GM12864 (cell line): ENCODE results near the gene CST7.

Experiments used
- DNase-seq: peaks from one replicate; pipeline ENCODE4 v3.0.0-alpha.2; 2011; ENCODE audit warnings: low read depth
- H3K4me3 ChIP-seq: 2 replicates; pipeline ENCODE4 v1.5.1; 2011; ENCODE audit warnings: mild to moderate bottlenecking, low read depth, low read length, control low read depth
- TF ChIP-seq, protein P1 (sequence below): IDR thresholded peaks from 2 replicates; pipeline ENCODE4 v1.5.1; 2011; ENCODE audit warnings: low read depth, mild to moderate bottlenecking, moderate library complexity, low read length, control low read depth, inconsistent platforms; ENCODE audit errors: missing control alignments

CST7 gene

DNA sequence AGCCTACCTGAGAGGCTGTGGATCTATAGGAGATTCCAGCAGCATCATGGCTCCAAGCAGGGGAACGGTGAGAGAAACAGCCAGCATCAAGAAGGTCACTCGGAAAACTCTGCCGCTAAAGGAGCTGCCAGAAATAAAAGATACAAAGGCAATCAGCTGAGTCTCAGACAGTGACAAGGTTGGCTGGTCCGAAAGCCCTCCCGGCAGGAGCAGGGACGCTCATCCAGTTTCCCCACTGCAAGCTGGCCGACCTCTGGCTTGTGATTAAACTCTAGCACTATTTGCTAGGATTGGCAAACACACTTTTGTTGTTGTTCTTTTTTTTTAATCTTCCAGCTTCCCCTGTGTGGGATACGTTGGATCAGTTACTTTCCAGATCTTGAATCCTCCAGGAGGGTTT is 34.8 kb downstream of the CST7 start:
- TF ChIP-seq, protein P1, sequence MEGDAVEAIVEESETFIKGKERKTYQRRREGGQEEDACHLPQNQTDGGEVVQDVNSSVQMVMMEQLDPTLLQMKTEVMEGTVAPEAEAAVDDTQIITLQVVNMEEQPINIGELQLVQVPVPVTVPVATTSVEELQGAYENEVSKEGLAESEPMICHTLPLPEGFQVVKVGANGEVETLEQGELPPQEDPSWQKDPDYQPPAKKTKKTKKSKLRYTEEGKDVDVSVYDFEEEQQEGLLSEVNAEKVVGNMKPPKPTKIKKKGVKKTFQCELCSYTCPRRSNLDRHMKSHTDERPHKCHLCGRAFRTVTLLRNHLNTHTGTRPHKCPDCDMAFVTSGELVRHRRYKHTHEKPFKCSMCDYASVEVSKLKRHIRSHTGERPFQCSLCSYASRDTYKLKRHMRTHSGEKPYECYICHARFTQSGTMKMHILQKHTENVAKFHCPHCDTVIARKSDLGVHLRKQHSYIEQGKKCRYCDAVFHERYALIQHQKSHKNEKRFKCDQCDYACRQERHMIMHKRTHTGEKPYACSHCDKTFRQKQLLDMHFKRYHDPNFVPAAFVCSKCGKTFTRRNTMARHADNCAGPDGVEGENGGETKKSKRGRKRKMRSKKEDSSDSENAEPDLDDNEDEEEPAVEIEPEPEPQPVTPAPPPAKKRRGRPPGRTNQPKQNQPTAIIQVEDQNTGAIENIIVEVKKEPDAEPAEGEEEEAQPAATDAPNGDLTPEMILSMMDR = no peak
- H3K4me3 ChIP-seq = no peak overlapping the region
- DNase-seq = no peak

DNA sequence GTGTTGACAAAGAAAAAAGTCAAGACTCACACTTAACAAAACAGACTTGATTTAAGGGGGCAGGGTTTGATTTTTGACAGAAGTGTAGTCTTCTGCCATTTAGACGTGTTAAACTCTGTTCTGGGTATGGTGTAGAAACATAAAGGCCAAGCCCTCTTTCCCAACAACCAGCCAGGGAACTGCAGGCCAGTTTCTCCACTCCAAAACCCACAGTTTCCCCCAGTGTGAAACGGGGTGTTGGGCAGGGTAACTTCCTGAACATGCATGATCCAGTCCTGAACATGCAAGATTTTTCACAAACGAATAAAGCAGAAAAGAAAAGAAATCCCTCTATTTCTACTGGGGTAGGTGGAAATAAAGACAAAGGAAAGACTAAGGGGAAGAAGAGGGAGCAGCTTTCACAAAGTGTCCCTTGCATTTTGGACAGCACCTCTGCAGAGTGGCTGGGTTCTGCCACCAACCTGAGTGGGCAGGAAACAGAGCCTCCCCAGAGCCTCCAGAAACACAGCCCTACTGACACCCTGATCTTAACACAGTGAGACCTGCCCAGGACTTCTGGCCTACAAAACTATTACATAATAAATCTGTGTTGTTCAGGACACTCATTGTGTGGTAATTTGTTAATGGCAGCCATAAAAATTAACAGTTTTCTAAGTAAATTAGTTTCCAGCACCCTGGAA is 36.0 kb downstream of the CST7 start:
- no peak for DNase-seq
- H3K4me3 ChIP-seq = no peak overlapping the region
- TF ChIP-seq, protein P1 = no peak

DNA sequence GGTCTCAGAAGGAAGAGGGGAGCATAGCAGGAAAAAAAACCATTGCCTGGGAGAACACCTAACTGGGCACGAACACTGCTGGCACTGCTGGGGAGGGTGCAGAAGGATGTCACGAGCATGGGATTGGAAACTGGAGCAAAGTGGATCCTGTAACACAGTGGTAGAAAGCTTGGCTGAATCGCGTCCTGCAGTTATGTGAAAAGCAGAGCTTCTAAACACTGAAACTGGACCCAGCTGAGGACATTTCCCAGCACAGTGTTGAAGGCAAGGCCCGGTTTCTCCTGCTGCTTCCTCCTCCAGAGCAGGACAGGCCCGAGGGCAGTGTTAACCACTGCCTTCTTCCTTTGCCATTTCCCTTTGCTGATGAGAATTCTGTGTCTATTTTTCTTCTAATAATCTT is 36.7 kb downstream of the CST7 start:
- TF ChIP-seq, protein P1 = no peak
- DNase-seq = no peak
- H3K4me3 ChIP-seq = no peak overlapping the region

DNA sequence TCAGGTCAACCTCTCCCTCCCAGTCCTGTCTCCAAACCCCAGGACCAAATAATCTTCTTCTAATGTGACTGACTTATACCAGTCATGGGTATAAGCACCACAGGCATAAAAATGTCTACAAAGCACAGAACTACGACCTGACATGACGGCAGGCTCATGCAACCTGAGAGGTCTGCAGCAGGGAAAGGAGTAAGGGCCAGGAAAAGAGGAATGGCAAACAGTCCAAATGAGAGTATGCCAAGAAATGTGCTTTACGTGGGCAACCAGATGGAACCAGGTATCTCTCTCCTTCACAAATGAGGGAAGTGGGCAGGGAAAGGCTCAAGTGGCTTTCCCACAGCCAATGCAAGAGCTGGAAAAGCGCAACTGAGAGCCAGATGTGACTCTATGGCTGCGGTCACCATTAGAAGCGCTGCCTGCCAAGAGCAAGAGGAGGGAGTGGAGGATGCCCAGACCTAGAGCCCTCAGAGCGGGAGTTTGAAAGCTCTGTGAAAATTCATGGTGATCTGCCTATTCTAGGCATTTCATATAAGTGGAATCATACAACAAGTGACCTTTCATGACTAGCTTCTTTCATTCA is 37.5 kb downstream of the CST7 start:
- no peak overlapping the region for H3K4me3 ChIP-seq
- TF ChIP-seq, protein P1 = no peak
- no peak for DNase-seq

DNA sequence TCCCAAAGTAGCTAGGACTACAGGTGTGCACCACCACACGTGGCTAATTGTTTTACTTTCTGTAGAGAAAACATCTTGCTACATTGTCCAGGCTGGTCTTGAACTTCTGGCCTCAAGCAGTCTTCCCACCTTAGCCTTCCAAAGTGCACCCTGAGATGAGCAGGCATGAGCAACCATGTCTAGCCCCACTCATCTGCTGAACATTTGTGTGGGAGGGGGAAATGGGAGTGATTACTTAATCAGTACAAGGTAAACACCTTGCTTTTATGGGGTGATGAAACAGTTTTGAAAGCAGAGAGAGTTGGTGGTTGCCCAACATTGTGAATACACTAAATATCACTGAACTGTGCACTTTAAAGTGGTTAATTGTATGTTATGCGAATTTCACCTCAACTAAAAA is 38.2 kb downstream of the CST7 start:
- no peak overlapping the region for H3K4me3 ChIP-seq
- TF ChIP-seq, protein P1 = no peak
- no peak for DNase-seq

DNA sequence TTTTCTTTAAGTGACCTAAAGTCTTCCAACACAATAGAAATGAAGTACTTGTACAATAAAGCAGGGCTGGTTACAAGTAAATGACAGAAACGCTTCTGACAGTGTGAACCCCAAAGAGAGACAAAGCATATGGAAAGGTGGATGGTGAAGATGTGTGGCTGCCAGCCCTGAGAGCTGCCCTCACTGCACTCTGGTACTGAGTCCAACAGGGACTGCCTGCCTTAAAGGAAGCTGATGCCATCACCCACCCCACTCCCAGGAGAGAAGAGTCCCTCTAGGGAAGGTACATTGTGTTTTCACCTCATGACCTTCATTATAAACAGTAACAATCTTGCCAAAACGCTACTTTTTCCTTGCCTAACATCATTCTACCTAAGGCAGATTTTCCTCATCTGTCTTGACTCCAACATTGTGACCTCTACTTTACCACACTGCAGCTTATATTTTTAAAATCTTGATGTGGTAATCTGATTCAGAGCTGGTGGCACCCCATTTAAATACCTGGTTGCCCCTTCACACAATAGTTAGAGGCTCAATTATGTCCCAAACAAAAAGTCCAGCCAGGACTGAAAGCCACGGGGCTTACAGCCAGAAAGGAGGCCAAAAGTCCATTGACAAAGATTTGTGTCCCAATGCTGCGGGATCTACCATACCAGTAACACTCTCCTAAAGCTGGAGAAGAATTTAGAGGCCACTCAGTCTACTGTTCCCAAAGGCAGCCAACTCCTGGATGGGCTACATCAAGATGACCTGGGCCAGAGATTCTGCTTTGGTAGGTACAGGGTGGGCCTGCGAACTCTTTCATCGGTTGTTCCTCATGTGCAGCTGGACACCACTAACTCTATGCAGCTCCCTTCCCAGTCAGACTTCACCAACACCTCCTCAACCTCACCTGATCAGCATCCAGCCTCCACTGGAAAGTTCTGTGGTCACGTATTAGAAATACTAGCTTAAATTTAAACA is 39.1 kb downstream of the CST7 start:
- no peak for DNase-seq
- H3K4me3 ChIP-seq = no peak overlapping the region
- TF ChIP-seq, protein P1 = no peak
